PC-9 (cell line): ENCODE measurements around the gene PABPN1L.

Experiments used
- CTCF ChIP-seq: fragments of 200-600 bp; sonication (generic); conservative IDR thresholded peaks from 2 replicates; pipeline ENCODE4 v1.6.1; 2017; ENCODE audit warnings: mixed run types, antibody characterized with exemption, mild to moderate bottlenecking, moderate library complexity
- EZH2 ChIP-seq: fragments of 200-600 bp; sonication (generic); IDR thresholded peaks from 2 replicates; pipeline ENCODE4 v1.8.0; 2017; ENCODE audit warnings: antibody characterized with exemption, low read depth

DNA sequence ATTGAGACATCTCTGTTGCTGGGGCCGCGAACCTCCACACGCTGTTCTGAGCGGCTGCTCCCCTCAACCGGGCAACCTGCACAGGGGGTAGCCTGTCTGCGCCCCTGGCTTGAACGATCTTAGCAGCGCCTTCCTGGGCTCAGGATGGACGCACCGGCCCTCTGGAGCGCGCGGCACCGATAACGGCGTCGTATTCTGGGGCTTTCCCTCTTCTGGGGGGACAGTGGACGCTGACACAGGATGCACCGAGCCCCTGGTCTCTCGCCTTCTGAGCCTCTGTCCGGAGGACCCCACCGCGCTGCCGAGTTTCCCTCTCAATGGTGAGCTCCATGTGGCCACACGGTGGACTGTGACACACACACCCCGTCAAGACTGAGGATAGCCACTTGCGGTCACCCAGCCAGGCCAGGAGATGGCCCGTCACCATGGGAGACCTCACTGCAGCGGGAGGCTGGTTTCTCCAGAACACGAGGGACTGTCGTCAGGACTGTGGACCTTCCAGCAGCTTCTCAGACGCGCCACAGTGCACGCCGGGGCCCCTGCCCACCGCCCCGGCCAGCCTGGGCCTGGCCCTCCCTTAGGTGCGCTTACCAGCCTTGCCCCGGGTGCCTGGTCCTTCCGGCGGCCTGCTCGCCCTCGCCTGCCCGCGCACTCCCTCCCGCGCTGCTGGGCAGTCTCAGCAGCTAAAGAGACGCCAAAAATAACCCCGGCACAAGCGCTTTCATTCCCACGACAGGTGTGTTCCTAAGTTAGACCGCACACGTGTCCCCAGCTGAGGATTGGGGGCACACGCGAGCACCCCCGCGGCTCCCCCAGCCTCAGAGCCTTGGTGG is 30.0 kb upstream of the PABPN1L start:
- no peak for TF ChIP-seq CTCF
- TF ChIP-seq EZH2, result no peak
